Astrocyte of the cerebellum (primary cell): ENCODE data around the gene RBMS1.

Source experiments
- DNase-seq: peaks from one replicate; pipeline ENCODE4 v3.0.0-alpha.2; 2011; ENCODE audit warnings: low read depth
- H3K4me3 ChIP-seq: 2 replicates; pipeline ENCODE4 v1.5.1; 2011; ENCODE audit warnings: mild to moderate bottlenecking, low read depth, low read length, moderate library complexity
- in situ Hi-C: cut with HindIII; loops from 2 replicates; pipeline ENCODE4 v1.10.0; 2017; ENCODE audit warnings: low sequenced_read_pairs
- TF ChIP-seq, protein P1 (sequence below): IDR thresholded peaks from 2 replicates; pipeline ENCODE4 v1.5.1; 2012; ENCODE audit warnings: low read length, low read depth, moderate library complexity, mild to moderate bottlenecking; ENCODE audit errors: missing control alignments

The RBMS1 gene

DNA sequence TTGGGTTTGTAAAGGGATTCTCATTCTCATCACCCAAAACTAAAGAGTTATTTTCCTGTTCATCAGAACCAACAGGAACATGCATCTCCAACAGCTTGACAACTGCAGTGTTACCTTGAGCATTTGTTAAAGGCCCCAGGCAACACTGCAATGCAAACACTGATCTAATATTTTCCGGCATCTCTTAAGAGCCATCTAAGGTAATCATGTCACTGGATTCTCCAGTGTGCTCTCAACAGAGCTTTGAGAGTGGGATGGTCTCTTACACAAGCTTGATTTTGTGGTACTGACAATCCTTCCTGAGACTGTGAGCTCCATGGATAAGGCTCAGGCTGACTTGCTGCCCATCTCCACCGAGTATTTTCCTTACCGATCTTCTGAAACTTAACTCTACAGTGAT is 203.0 kb downstream of the RBMS1 start:
- H3K4me3 ChIP-seq = no peak overlapping the region
- in situ Hi-C loops = no loop called here
- no peak for DNase-seq
- TF ChIP-seq, protein P1, sequence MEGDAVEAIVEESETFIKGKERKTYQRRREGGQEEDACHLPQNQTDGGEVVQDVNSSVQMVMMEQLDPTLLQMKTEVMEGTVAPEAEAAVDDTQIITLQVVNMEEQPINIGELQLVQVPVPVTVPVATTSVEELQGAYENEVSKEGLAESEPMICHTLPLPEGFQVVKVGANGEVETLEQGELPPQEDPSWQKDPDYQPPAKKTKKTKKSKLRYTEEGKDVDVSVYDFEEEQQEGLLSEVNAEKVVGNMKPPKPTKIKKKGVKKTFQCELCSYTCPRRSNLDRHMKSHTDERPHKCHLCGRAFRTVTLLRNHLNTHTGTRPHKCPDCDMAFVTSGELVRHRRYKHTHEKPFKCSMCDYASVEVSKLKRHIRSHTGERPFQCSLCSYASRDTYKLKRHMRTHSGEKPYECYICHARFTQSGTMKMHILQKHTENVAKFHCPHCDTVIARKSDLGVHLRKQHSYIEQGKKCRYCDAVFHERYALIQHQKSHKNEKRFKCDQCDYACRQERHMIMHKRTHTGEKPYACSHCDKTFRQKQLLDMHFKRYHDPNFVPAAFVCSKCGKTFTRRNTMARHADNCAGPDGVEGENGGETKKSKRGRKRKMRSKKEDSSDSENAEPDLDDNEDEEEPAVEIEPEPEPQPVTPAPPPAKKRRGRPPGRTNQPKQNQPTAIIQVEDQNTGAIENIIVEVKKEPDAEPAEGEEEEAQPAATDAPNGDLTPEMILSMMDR = no peak

DNA sequence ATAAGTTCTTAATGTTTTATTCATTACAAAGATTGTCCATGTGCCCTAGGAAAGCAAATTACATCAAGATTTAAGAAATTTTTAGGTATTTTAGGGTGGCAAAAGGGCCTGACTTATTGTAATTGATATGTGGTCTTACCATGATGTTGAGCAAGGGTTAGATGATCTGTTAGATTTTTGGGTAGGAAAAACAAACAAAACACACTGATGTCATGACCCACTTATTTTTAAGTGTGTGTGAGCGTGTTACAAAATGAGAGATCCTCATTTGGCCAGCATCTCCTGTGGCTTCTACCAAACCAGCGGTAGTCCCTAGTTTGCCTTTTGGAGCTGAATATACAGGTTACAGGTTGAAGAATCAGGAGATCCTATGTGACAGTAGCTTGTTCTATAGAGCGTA is 203.8 kb downstream of the RBMS1 start:
- no peak for DNase-seq
- in situ Hi-C loops = no loop called here
- TF ChIP-seq, protein P1 = no peak
- H3K4me3 ChIP-seq = no peak overlapping the region

DNA sequence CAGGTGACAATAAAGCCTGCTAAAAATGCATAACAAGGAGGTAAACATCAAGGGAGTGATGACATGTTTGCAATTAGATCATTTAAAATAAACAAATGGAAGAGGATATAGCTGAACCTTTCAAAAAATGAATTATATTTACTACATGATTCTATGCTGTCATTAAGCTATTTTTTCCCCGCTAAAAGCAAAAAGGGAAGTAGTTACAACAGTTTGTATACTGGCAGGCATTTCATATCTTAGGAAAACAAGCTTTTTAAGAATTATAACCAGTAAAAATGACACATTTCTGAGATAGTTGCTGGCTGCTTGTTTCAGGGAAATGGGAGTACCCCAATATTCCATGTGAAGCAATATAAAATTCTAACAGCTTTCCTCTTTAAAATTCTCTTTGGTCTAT is 204.5 kb downstream of the RBMS1 start:
- H3K4me3 ChIP-seq = no peak overlapping the region
- in situ Hi-C loops = no loop called here
- DNase-seq = no peak
- TF ChIP-seq, protein P1 = no peak

DNA sequence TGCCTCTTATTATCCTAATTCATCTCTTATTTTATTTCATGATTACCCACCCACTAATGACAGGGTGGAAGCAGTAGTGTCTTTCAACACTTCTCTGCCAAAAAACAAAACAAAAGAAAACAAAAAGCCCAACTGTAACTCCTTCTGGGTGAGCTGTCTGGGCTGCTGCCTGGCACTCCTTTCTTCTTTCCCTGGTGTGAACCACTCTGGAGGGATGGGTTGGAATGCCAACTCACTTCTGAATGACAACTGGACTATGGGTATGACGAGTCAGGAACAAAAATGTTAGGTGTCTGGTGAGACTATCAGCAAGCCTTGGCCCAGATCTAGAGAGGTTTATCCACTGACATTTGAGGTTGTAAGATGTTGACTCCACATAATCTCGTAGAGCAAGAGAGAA is 205.3 kb downstream of the RBMS1 start:
- in situ Hi-C loops = no loop called here
- DNase-seq = no peak
- TF ChIP-seq, protein P1 = no peak
- no peak overlapping the region for H3K4me3 ChIP-seq

DNA sequence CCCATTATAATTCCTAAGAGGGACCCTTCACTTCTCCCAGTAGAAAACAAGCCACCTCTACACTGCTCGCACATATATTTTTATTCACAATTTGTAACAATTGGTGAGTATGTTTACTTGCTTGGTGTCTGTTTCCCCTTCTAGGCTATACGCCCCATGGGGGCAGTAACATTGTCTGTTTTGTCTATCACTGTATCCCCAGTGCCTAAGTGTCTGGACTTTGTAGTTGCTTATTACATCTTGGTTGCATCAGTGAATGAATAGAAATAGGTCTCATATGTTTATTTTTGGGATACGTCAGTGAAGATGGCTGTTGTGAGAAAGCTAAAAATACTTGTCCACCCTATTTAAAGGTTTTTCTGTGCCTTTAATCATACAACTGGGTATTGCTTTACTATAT is 206.1 kb downstream of the RBMS1 start:
- no peak overlapping the region for H3K4me3 ChIP-seq
- in situ Hi-C loops = no loop called here
- DNase-seq = no peak
- TF ChIP-seq, protein P1 = no peak

DNA sequence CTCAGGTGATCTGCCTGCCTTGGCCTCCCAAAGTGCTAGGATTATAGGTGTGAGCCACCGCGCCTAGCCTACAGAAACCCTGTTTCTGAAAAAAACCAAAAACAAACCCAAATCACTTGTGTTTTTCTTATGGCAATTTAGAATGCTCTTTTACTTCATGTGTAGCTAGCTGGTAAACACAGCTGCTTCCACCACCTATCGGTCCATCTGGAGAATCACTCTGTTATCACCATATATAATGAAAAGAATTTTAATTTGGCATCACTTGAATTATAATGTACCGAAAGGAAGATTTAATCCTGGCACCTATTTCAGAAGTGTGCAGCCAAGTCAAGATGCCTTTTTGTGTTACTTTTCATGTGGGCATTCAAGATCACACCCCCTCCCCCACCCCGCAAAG is 207.1 kb downstream of the RBMS1 start:
- TF ChIP-seq, protein P1 = no peak
- H3K4me3 ChIP-seq = no peak overlapping the region
- no peak for DNase-seq
- in situ Hi-C loops = no loop called here

DNA sequence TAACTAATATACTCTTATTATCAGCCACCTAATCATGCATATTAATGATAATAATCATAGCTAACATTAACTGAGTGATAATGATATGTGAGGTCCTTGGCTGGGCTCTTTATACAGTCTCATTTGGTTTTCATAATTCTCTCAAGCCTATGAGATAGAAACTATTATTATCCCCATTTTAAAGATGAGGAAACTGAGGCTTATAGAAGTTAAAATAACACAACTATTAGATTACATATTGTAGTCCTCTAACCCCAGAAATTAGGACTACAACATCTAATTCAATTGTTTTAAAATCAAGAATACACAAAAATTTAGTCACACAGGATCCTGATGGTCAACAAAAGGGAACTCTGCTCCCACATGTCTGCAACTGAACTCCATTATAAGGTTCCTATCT is 209.9 kb downstream of the RBMS1 start:
- H3K4me3 ChIP-seq = no peak overlapping the region
- in situ Hi-C loops = no loop called here
- TF ChIP-seq, protein P1 = no peak
- DNase-seq = no peak
